Erythroblast (primary cell): Measurements from ENCODE around the gene LRATD1.

Experiments
- GATA1 ChIP-seq: IDR thresholded peaks from 2 replicates; pipeline ENCODE4 v1.6.1; 2011; ENCODE audit warnings: low read depth, mild to moderate bottlenecking, control low read depth, low read length, moderate library complexity
- POLR2A ChIP-seq: IDR thresholded peaks from 2 replicates; pipeline ENCODE4 v1.6.1; 2011; ENCODE audit warnings: mild to moderate bottlenecking, low read length

DNA sequence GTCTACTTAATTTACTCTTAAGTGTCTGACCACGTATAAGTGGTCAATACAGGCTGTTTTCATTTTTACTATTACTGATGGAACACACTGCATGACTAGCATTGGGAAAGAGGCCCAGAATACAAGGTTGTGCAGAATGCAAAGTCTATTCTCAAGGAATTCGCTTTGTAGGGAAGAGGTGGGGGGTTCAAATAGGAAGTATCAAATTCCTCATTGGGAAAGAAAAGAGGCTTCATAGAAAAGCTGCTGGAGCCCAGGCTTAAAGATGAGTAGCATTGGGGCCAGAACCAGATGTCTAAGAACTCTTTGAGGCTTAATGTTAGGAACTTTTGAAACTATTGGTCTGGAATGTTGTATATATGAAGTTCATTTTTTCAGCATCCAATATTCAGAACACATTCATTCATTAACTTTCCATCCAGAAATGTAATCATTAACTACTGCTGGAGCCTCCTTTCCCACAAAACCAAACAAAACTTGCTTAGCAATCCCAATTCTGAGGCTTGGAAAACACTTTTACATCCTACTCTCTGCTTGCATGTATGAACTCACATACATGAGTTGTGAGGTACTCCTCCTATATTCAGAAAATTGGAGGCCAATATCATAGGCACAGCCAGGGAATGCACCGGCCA lies 994 bp upstream of the LRATD1 start:
- TF ChIP-seq POLR2A (no peak), GATA1 (no peak)
